HEK293 (cell line): ENCODE measurements around the gene CABP4.

Source experiments
- GLIS2 ChIP-seq: fragments of 450-650 bp; formaldehyde crosslinking; IDR thresholded peaks from 2 replicates; pipeline ENCODE4 v1.5.1; 2016; ENCODE audit warnings: missing biosample characterization, missing genetic modification characterization
- KLF7 ChIP-seq: fragments of 450-650 bp; formaldehyde crosslinking; IDR thresholded peaks from 2 replicates; pipeline ENCODE4 v1.5.1; 2016; ENCODE audit warnings: missing biosample characterization, missing genetic modification characterization, borderline replicate concordance
- KLF9 ChIP-seq: fragments of 450-650 bp; formaldehyde crosslinking; IDR thresholded peaks from 2 replicates; pipeline ENCODE4 v1.5.1; 2016; ENCODE audit warnings: missing biosample characterization, missing genetic modification characterization, low read depth
- YY2 ChIP-seq: fragments of 450-650 bp; formaldehyde crosslinking; IDR thresholded peaks from 2 replicates; pipeline ENCODE4 v1.5.1; 2016; ENCODE audit warnings: missing biosample characterization, missing genetic modification characterization
- ZBTB21 ChIP-seq: fragments of 450-650 bp; formaldehyde crosslinking; IDR thresholded peaks from 2 replicates; pipeline ENCODE4 v1.5.1; 2017; ENCODE audit warnings: missing biosample characterization, missing genetic modification characterization
- ZBTB48 ChIP-seq: fragments of 450-650 bp; formaldehyde crosslinking; IDR thresholded peaks from 2 replicates; pipeline ENCODE4 v1.5.1; 2016; ENCODE audit warnings: missing biosample characterization, missing genetic modification characterization
- ZBTB8A ChIP-seq: fragments of 450-650 bp; formaldehyde crosslinking; IDR thresholded peaks from 2 replicates; pipeline ENCODE4 v1.5.1; 2016; ENCODE audit warnings: missing biosample characterization, missing genetic modification characterization
- ZEB2 ChIP-seq: fragments of 450-650 bp; formaldehyde crosslinking; IDR thresholded peaks from 2 replicates; pipeline ENCODE4 v1.5.1; 2016; ENCODE audit warnings: missing biosample characterization, missing genetic modification characterization
- ZNF2 ChIP-seq: fragments of 450-650 bp; formaldehyde crosslinking; IDR thresholded peaks from 2 replicates; pipeline ENCODE4 v1.5.1; 2016; ENCODE audit warnings: missing biosample characterization, missing genetic modification characterization
- ZNF24 ChIP-seq: fragments of 450-650 bp; formaldehyde crosslinking; IDR thresholded peaks from 2 replicates; pipeline ENCODE4 v1.5.1; 2016; ENCODE audit warnings: missing biosample characterization, missing genetic modification characterization
- ZNF394 ChIP-seq: fragments of 450-650 bp; formaldehyde crosslinking; IDR thresholded peaks from 2 replicates; pipeline ENCODE4 v1.5.1; 2016; ENCODE audit warnings: missing biosample characterization, missing genetic modification characterization, mild to moderate bottlenecking, moderate library complexity, borderline replicate concordance
- ZNF423 ChIP-seq: fragments of 450-650 bp; formaldehyde crosslinking; IDR thresholded peaks from 2 replicates; pipeline ENCODE4 v1.5.1; 2016; ENCODE audit warnings: missing biosample characterization, missing genetic modification characterization
- ZNF530 ChIP-seq: fragments of 450-650 bp; formaldehyde crosslinking; IDR thresholded peaks from 2 replicates; pipeline ENCODE4 v1.5.1; 2016; ENCODE audit warnings: low read depth, missing biosample characterization, missing genetic modification characterization
- ZNF544 ChIP-seq: fragments of 450-650 bp; formaldehyde crosslinking; IDR thresholded peaks from 2 replicates; pipeline ENCODE4 v1.5.0; 2017; ENCODE audit warnings: missing biosample characterization, missing genetic modification characterization
- ZNF600 ChIP-seq: fragments of 450-650 bp; formaldehyde crosslinking; IDR thresholded peaks from 2 replicates; pipeline ENCODE4 v1.5.1; 2016; ENCODE audit warnings: missing biosample characterization, missing genetic modification characterization
- ZNF623 ChIP-seq: fragments of 450-650 bp; formaldehyde crosslinking; IDR thresholded peaks from 2 replicates; pipeline ENCODE4 v1.5.1; 2016; ENCODE audit warnings: missing biosample characterization, missing genetic modification characterization
- ZNF654 ChIP-seq: fragments of 450-650 bp; formaldehyde crosslinking; IDR thresholded peaks from 2 replicates; pipeline ENCODE4 v1.5.1; 2016; ENCODE audit warnings: low read depth, missing biosample characterization, missing genetic modification characterization
- ZNF664 ChIP-seq: fragments of 450-650 bp; formaldehyde crosslinking; IDR thresholded peaks from 2 replicates; pipeline ENCODE4 v1.5.1; 2016; ENCODE audit warnings: missing biosample characterization, missing genetic modification characterization
- ZNF76 ChIP-seq: fragments of 450-650 bp; formaldehyde crosslinking; IDR thresholded peaks from 2 replicates; pipeline ENCODE4; 2016; ENCODE audit warnings: low read depth, missing biosample characterization, missing genetic modification characterization, borderline replicate concordance
- ZXDB ChIP-seq: fragments of 450-650 bp; formaldehyde crosslinking; IDR thresholded peaks from 2 replicates; pipeline ENCODE4 v1.5.1; 2016; ENCODE audit warnings: missing biosample characterization, missing genetic modification characterization
- TF ChIP-seq, protein P1 (sequence below): fragments of 450-650 bp; formaldehyde crosslinking; IDR thresholded peaks from 2 replicates; pipeline ENCODE4 v1.5.0; 2017; ENCODE audit warnings: missing biosample characterization, missing genetic modification characterization, borderline replicate concordance
- TF ChIP-seq, protein P2 (sequence below): fragments of 450-650 bp; formaldehyde crosslinking; IDR thresholded peaks from 2 replicates; pipeline ENCODE4 v1.5.1; 2017; ENCODE audit warnings: missing biosample characterization, mild to moderate bottlenecking, missing genetic modification characterization, moderate library complexity
- TF ChIP-seq, protein P3 (sequence below): fragments of 450-650 bp; formaldehyde crosslinking; optimal IDR thresholded peaks from 2 replicates; pipeline ENCODE3; 2016; ENCODE audit warnings: missing biosample characterization, mild to moderate bottlenecking, missing genetic modification characterization
- TF ChIP-seq, protein P4 (sequence below): fragments of 450-650 bp; formaldehyde crosslinking; IDR thresholded peaks from 2 replicates; pipeline ENCODE4 v1.5.1; 2016; ENCODE audit warnings: missing biosample characterization, missing genetic modification characterization
- TF ChIP-seq, protein P5 (sequence below): fragments of 450-650 bp; formaldehyde crosslinking; IDR thresholded peaks from 2 replicates; pipeline ENCODE4 v1.5.1; 2016; ENCODE audit warnings: missing biosample characterization, missing genetic modification characterization

The CABP4 gene

DNA sequence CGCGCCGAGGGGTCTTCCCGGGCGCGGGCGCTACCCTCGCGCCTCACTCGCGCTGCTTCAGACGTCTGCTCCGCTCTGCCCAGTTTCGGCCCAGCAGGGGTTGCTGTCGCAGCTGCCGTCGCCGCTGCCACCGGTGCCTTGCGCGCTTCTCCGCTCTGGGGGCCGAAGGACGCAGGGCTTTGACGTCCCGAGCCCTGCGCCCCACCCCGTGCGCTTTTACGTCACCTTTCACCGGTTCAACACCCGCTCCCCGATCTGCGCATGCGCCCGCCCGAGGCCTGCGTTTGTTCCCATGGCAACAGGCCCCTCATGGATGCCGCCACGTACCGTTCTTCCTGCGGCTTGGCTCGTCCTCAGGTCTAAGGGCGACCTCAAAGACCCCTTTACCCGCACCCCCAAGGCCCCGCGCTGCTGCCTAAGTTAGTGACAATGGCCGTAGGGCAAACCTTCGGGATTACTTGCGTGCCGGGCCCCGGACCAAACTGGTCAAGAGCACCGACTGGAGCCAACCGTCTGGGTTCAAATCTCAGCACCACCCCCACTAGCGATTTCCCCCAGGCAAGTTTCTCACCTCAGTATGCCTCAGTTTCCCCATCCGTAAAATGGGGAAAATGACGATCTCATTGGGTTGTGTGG, 53.5 kb downstream of the CABP4 start (continued):
- TF ChIP-seq ZNF530 (tag by site-specific recombination) (no peak), ZNF623 (tag by site-specific recombination) (no peak), ZBTB8A (peak; percentile 83), ZNF76 (tag by site-specific recombination) (peak; percentile 56; the same call in 1 of the 2 replicates), ZNF600 (tag by site-specific recombination) (peak; percentile 28; the same call in 1 of the 2 replicates), ZEB2 (tag by site-specific recombination) (peak; percentile 96), ZNF394 (tag by site-specific recombination) (peak; percentile 15; the same call in 1 of the 2 replicates), ZNF24 (tag by site-specific recombination) (0 out of 2 replicates have a peak, but pooled peaks have one; percentile 19), KLF9 (tag by site-specific recombination) (peak; percentile 6; the same call in 1 of the 2 replicates), ZNF544 (tag by site-specific recombination) (no peak), ZXDB (peak; percentile 55), YY2 (tag by site-specific recombination) (peak; percentile 65; the same call in 1 of the 2 replicates), ZBTB21 (tag by site-specific recombination) (peak; percentile 96), ZNF654 (tag by site-specific recombination) (no peak), ZNF423 (tag by site-specific recombination) (no peak), GLIS2 (tag by site-specific recombination) (peak; percentile 81), KLF7 (tag by site-specific recombination) (0 out of 2 replicates have a peak, but pooled peaks have one; percentile 23), ZNF664 (tag by site-specific recombination) (0 out of 2 replicates have a peak, but pooled peaks have one; percentile 13), ZBTB48 (tag by site-specific recombination) (peak; percentile 72; the same call in 1 of the 2 replicates), ZNF2 (0 out of 2 replicates have a peak, but pooled peaks have one; percentile 16)
- TF ChIP-seq, protein P1, sequence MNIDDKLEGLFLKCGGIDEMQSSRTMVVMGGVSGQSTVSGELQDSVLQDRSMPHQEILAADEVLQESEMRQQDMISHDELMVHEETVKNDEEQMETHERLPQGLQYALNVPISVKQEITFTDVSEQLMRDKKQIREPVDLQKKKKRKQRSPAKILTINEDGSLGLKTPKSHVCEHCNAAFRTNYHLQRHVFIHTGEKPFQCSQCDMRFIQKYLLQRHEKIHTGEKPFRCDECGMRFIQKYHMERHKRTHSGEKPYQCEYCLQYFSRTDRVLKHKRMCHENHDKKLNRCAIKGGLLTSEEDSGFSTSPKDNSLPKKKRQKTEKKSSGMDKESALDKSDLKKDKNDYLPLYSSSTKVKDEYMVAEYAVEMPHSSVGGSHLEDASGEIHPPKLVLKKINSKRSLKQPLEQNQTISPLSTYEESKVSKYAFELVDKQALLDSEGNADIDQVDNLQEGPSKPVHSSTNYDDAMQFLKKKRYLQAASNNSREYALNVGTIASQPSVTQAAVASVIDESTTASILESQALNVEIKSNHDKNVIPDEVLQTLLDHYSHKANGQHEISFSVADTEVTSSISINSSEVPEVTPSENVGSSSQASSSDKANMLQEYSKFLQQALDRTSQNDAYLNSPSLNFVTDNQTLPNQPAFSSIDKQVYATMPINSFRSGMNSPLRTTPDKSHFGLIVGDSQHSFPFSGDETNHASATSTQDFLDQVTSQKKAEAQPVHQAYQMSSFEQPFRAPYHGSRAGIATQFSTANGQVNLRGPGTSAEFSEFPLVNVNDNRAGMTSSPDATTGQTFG (tag by site-specific recombination) = no peak
- TF ChIP-seq, protein P2, sequence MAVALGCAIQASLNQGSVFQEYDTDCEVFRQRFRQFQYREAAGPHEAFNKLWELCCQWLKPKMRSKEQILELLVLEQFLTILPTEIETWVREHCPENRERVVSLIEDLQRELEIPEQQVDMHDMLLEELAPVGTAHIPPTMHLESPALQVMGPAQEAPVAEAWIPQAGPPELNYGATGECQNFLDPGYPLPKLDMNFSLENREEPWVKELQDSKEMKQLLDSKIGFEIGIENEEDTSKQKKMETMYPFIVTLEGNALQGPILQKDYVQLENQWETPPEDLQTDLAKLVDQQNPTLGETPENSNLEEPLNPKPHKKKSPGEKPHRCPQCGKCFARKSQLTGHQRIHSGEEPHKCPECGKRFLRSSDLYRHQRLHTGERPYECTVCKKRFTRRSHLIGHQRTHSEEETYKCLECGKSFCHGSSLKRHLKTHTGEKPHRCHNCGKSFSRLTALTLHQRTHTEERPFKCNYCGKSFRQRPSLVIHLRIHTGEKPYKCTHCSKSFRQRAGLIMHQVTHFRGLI (tag by site-specific recombination) = 0 out of 2 replicates have a peak, but pooled peaks have one; percentile 38
- TF ChIP-seq, protein P3, sequence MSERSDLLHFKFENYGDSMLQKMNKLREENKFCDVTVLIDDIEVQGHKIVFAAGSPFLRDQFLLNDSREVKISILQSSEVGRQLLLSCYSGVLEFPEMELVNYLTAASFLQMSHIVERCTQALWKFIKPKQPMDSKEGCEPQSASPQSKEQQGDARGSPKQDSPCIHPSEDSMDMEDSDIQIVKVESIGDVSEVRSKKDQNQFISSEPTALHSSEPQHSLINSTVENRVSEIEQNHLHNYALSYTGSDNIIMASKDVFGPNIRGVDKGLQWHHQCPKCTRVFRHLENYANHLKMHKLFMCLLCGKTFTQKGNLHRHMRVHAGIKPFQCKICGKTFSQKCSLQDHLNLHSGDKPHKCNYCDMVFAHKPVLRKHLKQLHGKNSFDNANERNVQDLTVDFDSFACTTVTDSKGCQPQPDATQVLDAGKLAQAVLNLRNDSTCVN = peak; percentile 80
- TF ChIP-seq, protein P4, sequence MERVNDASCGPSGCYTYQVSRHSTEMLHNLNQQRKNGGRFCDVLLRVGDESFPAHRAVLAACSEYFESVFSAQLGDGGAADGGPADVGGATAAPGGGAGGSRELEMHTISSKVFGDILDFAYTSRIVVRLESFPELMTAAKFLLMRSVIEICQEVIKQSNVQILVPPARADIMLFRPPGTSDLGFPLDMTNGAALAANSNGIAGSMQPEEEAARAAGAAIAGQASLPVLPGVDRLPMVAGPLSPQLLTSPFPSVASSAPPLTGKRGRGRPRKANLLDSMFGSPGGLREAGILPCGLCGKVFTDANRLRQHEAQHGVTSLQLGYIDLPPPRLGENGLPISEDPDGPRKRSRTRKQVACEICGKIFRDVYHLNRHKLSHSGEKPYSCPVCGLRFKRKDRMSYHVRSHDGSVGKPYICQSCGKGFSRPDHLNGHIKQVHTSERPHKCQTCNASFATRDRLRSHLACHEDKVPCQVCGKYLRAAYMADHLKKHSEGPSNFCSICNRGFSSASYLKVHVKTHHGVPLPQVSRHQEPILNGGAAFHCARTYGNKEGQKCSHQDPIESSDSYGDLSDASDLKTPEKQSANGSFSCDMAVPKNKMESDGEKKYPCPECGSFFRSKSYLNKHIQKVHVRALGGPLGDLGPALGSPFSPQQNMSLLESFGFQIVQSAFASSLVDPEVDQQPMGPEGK (tag by site-specific recombination) = peak; percentile 94
- TF ChIP-seq, protein P5, sequence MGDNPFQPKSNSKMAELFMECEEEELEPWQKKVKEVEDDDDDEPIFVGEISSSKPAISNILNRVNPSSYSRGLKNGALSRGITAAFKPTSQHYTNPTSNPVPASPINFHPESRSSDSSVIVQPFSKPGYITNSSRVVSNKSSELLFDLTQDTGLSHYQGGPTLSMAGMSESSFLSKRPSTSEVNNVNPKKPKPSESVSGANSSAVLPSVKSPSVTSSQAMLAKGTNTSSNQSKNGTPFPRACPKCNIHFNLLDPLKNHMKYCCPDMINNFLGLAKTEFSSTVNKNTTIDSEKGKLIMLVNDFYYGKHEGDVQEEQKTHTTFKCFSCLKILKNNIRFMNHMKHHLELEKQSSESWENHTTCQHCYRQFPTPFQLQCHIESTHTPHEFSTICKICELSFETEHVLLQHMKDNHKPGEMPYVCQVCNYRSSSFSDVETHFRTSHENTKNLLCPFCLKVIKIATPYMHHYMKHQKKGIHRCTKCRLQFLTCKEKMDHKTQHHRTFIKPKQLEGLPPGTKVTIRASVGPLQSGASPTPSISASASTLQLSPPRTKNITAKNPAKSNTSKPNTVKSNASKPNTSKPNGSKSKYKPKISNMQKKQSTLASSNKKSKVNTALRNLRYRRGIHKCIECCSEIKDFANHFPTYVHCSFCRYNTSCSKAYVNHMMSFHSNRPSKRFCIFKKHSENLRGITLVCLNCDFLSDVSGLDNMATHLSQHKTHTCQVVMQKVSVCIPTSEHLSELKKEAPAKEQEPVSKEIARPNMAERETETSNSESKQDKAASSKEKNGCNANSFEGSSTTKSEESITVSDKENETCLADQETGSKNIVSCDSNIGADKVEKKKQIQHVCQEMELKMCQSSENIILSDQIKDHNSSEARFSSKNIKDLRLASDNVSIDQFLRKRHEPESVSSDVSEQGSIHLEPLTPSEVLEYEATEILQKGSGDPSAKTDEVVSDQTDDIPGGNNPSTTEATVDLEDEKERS (tag by site-specific recombination) = no peak
